Endothelial cell of umbilical vein (primary cell): ENCODE measurements around the gene PLXNA4.

Experiments used
- CTCF ChIP-seq, 2 donors: IDR thresholded peaks; 1 replicate in 1 of 2; 2 replicates in 1 of 2; pipeline ENCODE4 v1.5.1; 2011; ENCODE audit warnings: low read length in 2 of 2, mild to moderate bottlenecking in 2 of 2, moderate library complexity in 2 of 2, control low read depth in 1 of 2, inconsistent platforms in 1 of 2, low read depth in 1 of 2; ENCODE audit not compliant: insufficient read depth in 1 of 2; ENCODE audit errors: extremely low read depth in 1 of 2
- EZH2 ChIP-seq: IDR thresholded peaks from 2 replicates; pipeline ENCODE4 v1.6.1; 2012; ENCODE audit warnings: borderline replicate concordance, low read depth, mild to moderate bottlenecking, moderate library complexity, low read length, inconsistent platforms; ENCODE audit not compliant: severe bottlenecking
- JUN ChIP-seq: IDR thresholded peaks from 2 replicates; pipeline ENCODE4 v1.6.1; 2011; ENCODE audit warnings: borderline replicate concordance, low read depth; ENCODE audit not compliant: insufficient read length, insufficient read depth
- POLR2A ChIP-seq: IDR thresholded peaks from 2 replicates; pipeline ENCODE4 v1.6.1; 2012; ENCODE audit warnings: low read depth, mild to moderate bottlenecking, control low read depth, low read length
- POLR2AphosphoS5 ChIP-seq: IDR thresholded peaks from 2 replicates; pipeline ENCODE4 v1.6.1; 2012; ENCODE audit warnings: low read depth, mild to moderate bottlenecking, control low read depth, low read length, moderate library complexity; ENCODE audit not compliant: insufficient read depth
- TF ChIP-seq, protein P1 (sequence below): IDR thresholded peaks from 2 replicates; pipeline ENCODE4 v1.6.1; 2011; ENCODE audit not compliant: insufficient read depth, insufficient read length

- no peak for TF ChIP-seq POLR2A
- TF ChIP-seq CTCF (IDR thresholded peaks at IDR 0.05; ENCODE audit: extremely low read depth in 1 of 2, insufficient read depth in 1 of 2, low read depth in 1 of 2, low read length in 2 of 2), result no peak
- no peak for TF ChIP-seq EZH2
- TF ChIP-seq, protein P1, sequence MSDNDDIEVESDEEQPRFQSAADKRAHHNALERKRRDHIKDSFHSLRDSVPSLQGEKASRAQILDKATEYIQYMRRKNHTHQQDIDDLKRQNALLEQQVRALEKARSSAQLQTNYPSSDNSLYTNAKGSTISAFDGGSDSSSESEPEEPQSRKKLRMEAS, result no peak
- no peak for TF ChIP-seq POLR2AphosphoS5
- no peak for TF ChIP-seq JUN
These were observed 179.2 kb downstream of the PLXNA4 start for GRCh38 chr7:132397070-132397469.
